H1 (cell line): ENCODE results near the gene CNKSR2. TPM values are rescaled to one million over a fixed set of nuclear protein-coding genes. Genes with fewer than 3 reads are reported as not detected.

Source experiments
- CTCF ChIA-PET: fragments of 300-600 bp; sonication (Branson Sonifier 250); formaldehyde crosslinking; loops from one replicate; lab custom pipeline; 2021; ENCODE audit not compliant: partially characterized antibody; lab: Charles Lee
- POLR2A ChIA-PET: fragments of 300-600 bp; sonication (Branson Sonifier 250); formaldehyde crosslinking; loops from one replicate; lab custom pipeline; 2021; ENCODE audit warnings: inconsistent platforms; ENCODE audit not compliant: partially characterized antibody; lab: Charles Lee
- DNase-seq, 2 experiments: peaks; one replicate each; pipeline versions ENCODE4 v3.0.0 to v3.0.0-alpha.2; 2010 to 2022; ENCODE audit warnings: low spot score in 2 of 2, low read depth in 1 of 2, mixed read lengths in 1 of 2
- FAIRE-seq: peaks from 2 replicates; lab custom pipeline; 2011; peaks lifted over from hg19 to GRCh38; lab: Jason Lieb, UNC
- H2AFZ ChIP-seq: 2 replicates; pipeline ENCODE4 v1.8.1; 2012; ENCODE audit warnings: low read length, inconsistent platforms
- H2AK5ac ChIP-seq: 2 replicates; pipeline ENCODE4 v1.6.1; 2013; ENCODE audit warnings: low read depth, low read length
- H2BK120ac ChIP-seq: replicated peaks from 2 replicates; pipeline ENCODE3; 2013; ENCODE audit warnings: low read depth, low read length, inconsistent platforms
- H2BK12ac ChIP-seq: 2 replicates; pipeline ENCODE4 v1.6.1; 2013; ENCODE audit warnings: low read depth, low read length
- H2BK15ac ChIP-seq: 2 replicates; pipeline ENCODE4 v1.6.1; 2013; ENCODE audit warnings: low read length
- H2BK20ac ChIP-seq: 2 replicates; pipeline ENCODE4 v1.6.1; 2013; ENCODE audit warnings: low read length
- H2BK5ac ChIP-seq: 2 replicates; pipeline ENCODE4 v1.6.1; 2013; ENCODE audit warnings: low read depth, low read length
- H3K14ac ChIP-seq: 2 replicates; pipeline ENCODE4 v1.6.1; 2013; ENCODE audit warnings: inconsistent platforms; ENCODE audit not compliant: insufficient read length
- H3K18ac ChIP-seq: 2 replicates; pipeline ENCODE4 v1.6.1; 2013; ENCODE audit warnings: low read length; ENCODE audit errors: extremely low read depth
- H3K23ac ChIP-seq: 2 replicates; pipeline ENCODE4 v1.6.1; 2013; ENCODE audit warnings: inconsistent platforms; ENCODE audit not compliant: insufficient read length
- H3K23me2 ChIP-seq: 2 replicates; pipeline ENCODE4 v1.6.1; 2013; ENCODE audit warnings: low read depth, low read length
- H3K27ac ChIP-seq: 2 replicates; pipeline ENCODE4 v1.6.1; 2011; ENCODE audit warnings: low read depth, low read length, inconsistent platforms
- H3K27me3 ChIP-seq, 4 experiments: replicated peaks in 1 of 4; 1 replicate in 1 of 4; 2 replicates in 3 of 4; pipeline versions ENCODE4 v1.6.1 to v1.8.1; 2011 to 2013; ENCODE audit warnings: low read length in 3 of 4, mild to moderate bottlenecking in 3 of 4, inconsistent platforms in 2 of 4, mixed read lengths in 2 of 4, moderate library complexity in 1 of 4; ENCODE audit not compliant: control insufficient read depth in 3 of 4, insufficient read depth in 3 of 4; ENCODE audit errors: extremely low read depth in 1 of 4
- H3K36me3 ChIP-seq, 4 experiments: 2 replicates each; pipeline versions ENCODE4 v1.6.1 to v1.8.1; 2011 to 2013; ENCODE audit warnings: mild to moderate bottlenecking in 4 of 4, low read length in 3 of 4, moderate library complexity in 2 of 4, control low read depth in 1 of 4, inconsistent platforms in 1 of 4; ENCODE audit not compliant: insufficient read depth in 4 of 4, control insufficient read depth in 2 of 4
- H3K4ac ChIP-seq: replicated peaks from 2 replicates; pipeline ENCODE3; 2013; ENCODE audit warnings: low read length, low read depth, mixed read lengths, inconsistent platforms; ENCODE audit not compliant: insufficient read length
- H3K4me1 ChIP-seq, 4 experiments: replicated peaks in 1 of 4; 1 replicate in 1 of 4; 2 replicates in 3 of 4; pipeline versions ENCODE4 v1.6.1 to v1.8.1; 2011 to 2013; ENCODE audit warnings: low read length in 3 of 4, inconsistent platforms in 2 of 4, mixed read lengths in 1 of 4; ENCODE audit not compliant: insufficient read depth in 4 of 4, control insufficient read depth in 3 of 4
- H3K4me2 ChIP-seq, 2 experiments: 2 replicates each; pipeline versions ENCODE4 v1.6.1 to v1.8.1; 2011 to 2013; ENCODE audit warnings: low read depth in 2 of 2, low read length in 2 of 2, control low read depth in 1 of 2, inconsistent platforms in 1 of 2, mild to moderate bottlenecking in 1 of 2; ENCODE audit not compliant: insufficient read depth in 1 of 2
- H3K4me3 ChIP-seq, 4 experiments: fragments of 200-600, 300-600 bp in 1 of 4; sonication (generic), shearing (Covaris generic), sonication (Bioruptor Twin) in 1 of 4; 2 replicates each; pipeline versions ENCODE4 v1.5.1 to v1.8.1; 2011 to 2016; ENCODE audit warnings: low read length in 4 of 4, low read depth in 3 of 4, control low read depth in 2 of 4, inconsistent platforms in 2 of 4, mild to moderate bottlenecking in 2 of 4, mixed read lengths in 1 of 4, moderate library complexity in 1 of 4; ENCODE audit not compliant: insufficient read depth in 2 of 4; ENCODE audit errors: extremely low read depth in 1 of 4
- H3K56ac ChIP-seq: replicated peaks from 2 replicates; pipeline ENCODE3; 2013; ENCODE audit warnings: low read depth, mild to moderate bottlenecking, mixed read lengths, low read length, inconsistent platforms; ENCODE audit not compliant: insufficient read length
- H3K79me1 ChIP-seq: 2 replicates; pipeline ENCODE4 v1.6.1; 2013; ENCODE audit warnings: low read depth, low read length, control low read depth
- H3K79me2 ChIP-seq, 2 experiments: 2 replicates each; pipeline versions ENCODE4 v1.6.1 to v1.8.1; 2012 to 2013; ENCODE audit warnings: low read length in 2 of 2, mild to moderate bottlenecking in 2 of 2, inconsistent platforms in 1 of 2; ENCODE audit not compliant: insufficient read depth in 2 of 2, control insufficient read depth in 1 of 2
- H3K9ac ChIP-seq, 4 experiments: replicated peaks in 1 of 4; 1 replicate in 1 of 4; 2 replicates in 3 of 4; pipeline versions ENCODE4 v1.6.1 to v1.8.1; 2011 to 2013; ENCODE audit warnings: low read depth in 3 of 4, low read length in 3 of 4, control low read depth in 2 of 4, mild to moderate bottlenecking in 2 of 4, moderate library complexity in 2 of 4, inconsistent platforms in 1 of 4; ENCODE audit errors: extremely low read depth in 1 of 4
- H3K9me3 ChIP-seq, 2 experiments: 2 replicates each; pipeline versions ENCODE4 v1.6.1 to v1.8.1; 2012 to 2013; ENCODE audit warnings: mild to moderate bottlenecking in 2 of 2, moderate library complexity in 2 of 2, control low read depth in 1 of 2, inconsistent platforms in 1 of 2, low read depth in 1 of 2, low read length in 1 of 2, mixed read lengths in 1 of 2; ENCODE audit not compliant: insufficient read depth in 2 of 2
- H4K20me1 ChIP-seq, 2 experiments: replicated peaks in 1 of 2; 2 replicates each; pipeline versions ENCODE3 to v1.8.1; 2011 to 2013; ENCODE audit warnings: inconsistent platforms in 2 of 2, low read length in 2 of 2, mild to moderate bottlenecking in 1 of 2; ENCODE audit not compliant: insufficient read depth in 2 of 2, control insufficient read depth in 1 of 2
- H4K5ac ChIP-seq: 2 replicates; pipeline ENCODE4 v1.6.1; 2013; ENCODE audit warnings: low read length, low read depth, mixed read lengths, inconsistent platforms; ENCODE audit not compliant: insufficient read length
- H4K8ac ChIP-seq: 2 replicates; pipeline ENCODE4 v1.8.0; 2013; ENCODE audit warnings: mild to moderate bottlenecking, moderate library complexity, low read length, inconsistent platforms; ENCODE audit not compliant: insufficient read depth; ENCODE audit errors: extremely low read depth
- H4K91ac ChIP-seq: replicated peaks from 2 replicates; pipeline ENCODE3; 2013; ENCODE audit warnings: low read length, mixed read lengths, inconsistent platforms; ENCODE audit not compliant: insufficient read length
- CTCF ChIP-seq, 3 experiments: IDR thresholded peaks; 1 replicate in 2 of 3; 2 replicates in 1 of 3; pipeline versions ENCODE4 v1.5.1 to v1.6.1; 2011; ENCODE audit warnings: low read length in 3 of 3, mild to moderate bottlenecking in 3 of 3, inconsistent platforms in 2 of 3, low read depth in 1 of 3, moderate library complexity in 1 of 3; ENCODE audit not compliant: insufficient read depth in 1 of 3; ENCODE audit errors: control extremely low read depth in 1 of 3
- JUN ChIP-seq: IDR thresholded peaks from 2 replicates; pipeline ENCODE4 v1.6.1; 2011; ENCODE audit warnings: low read depth, mild to moderate bottlenecking, improper control_type of control experiment, low read length
- WGBS, 2 experiments: shearing (Covaris generic) in 1 of 2; methylation state at CpG; one replicate each; pipeline versions ENCODE4 v1.1.6 to v1.1.7; 2013 to 2015; ENCODE audit warnings: low lambda C conversion rate in 2 of 2, mixed read lengths in 2 of 2, inconsistent platforms in 1 of 2, low coverage in 1 of 2, missing lambda C conversion rate in 1 of 2; ENCODE audit not compliant: insufficient replicate concordance in 2 of 2, insufficient coverage in 1 of 2, insufficient read length in 1 of 2; ENCODE audit errors: extremely low coverage in 1 of 2, missing lambda C conversion rate in 1 of 2; 5-methylcytosine and 5-hydroxymethylcytosine counted together
- polyA plus RNA-seq, 7 experiments: library from polyadenylated mRNA; depleted of rRNA in 3 of 7; stranded (reverse) in 5 of 7; unstranded in 2 of 7; fragments of >200 nt in 5 of 7; fragments of 200-250 nt in 2 of 7; gene quantifications; 1 replicate in 5 of 7; 2 replicates in 1 of 7; 4 replicates in 1 of 7; pipeline versions ENCODE4 v1.2.1 to v1.2.3, GENCODE V29; 2011 to 2013; ENCODE audit warnings: missing spikeins in 2 of 7, mixed read lengths in 2 of 7
- total RNA-seq: library from RNA; stranded (reverse); fragmentation: NEBNext Ultra II Directional; extraction: Animal tissue kit (Norgen Biotek cat#: 25700); gene quantifications from 2 replicates; pipeline ENCODE4 v1.2.1, GENCODE V29; 2021

The CNKSR2 gene
- total and polyA plus RNA-seq, 2 of the 8 experiments (the other 6 are each of a cell fraction or from before 2014, with no cell fraction given) = 5.5 to 16.3 TPM

- no peak overlapping the region for H4K91ac ChIP-seq
These were observed 10.0 kb downstream of the CNKSR2 start for GRCh38 chrX:21384178-21384577.

More at GRCh38 chrX:21384178-21384577, 10.0 kb downstream of the CNKSR2 start:
- Histone ChIP-seq H3K79me1 (no peaks in the 10 kb centered on the region), H3K79me2 (peaks cover 0 to 79% of the 10 kb centered on the region in 2 experiments; a peak in 2 of 4 replicates), H3K9me3 (no peaks in the 10 kb centered on the region), H3K36me3 (no peaks in the 10 kb centered on the region), H4K8ac (no peak overlapping the region), H3K4me2 (no peak overlapping the region), H3K23me2 (no peaks in the 10 kb centered on the region), H3K4me3 (no peak overlapping the region), H3K27me3 (no peaks in the 10 kb centered on the region), H4K5ac (no peak overlapping the region), H2BK5ac (no peak overlapping the region), H4K20me1 (no peaks in the 10 kb centered on the region), H2AFZ (no peak overlapping the region), H3K18ac (no peak overlapping the region), H2BK20ac (no peak overlapping the region), H3K14ac (no peak overlapping the region), H3K9ac (no peak overlapping the region), H2BK15ac (no peak overlapping the region), H2BK12ac (no peak overlapping the region), H3K4ac (no peak overlapping the region), H3K27ac (no peak overlapping the region), H2BK120ac (no peak overlapping the region), H3K4me1 (peaks cover 0 to 5% (median 0%) of the 10 kb centered on the region in 4 experiments; a peak in 1 of 7 replicates), H3K56ac (no peak overlapping the region), H2AK5ac (no peak overlapping the region), H3K23ac (no peak overlapping the region)
- no peak for FAIRE-seq
- ChIA-PET CTCF (interaction anchor here (1.5 kb wide), 1 partner anchor 10 kb away, joined by 3 read pairs; the partner anchor contains the start of gene CNKSR2), POLR2A (no interaction called here)
- no peak for DNase-seq
- TF ChIP-seq JUN (no peak), CTCF (IDR thresholded peaks at IDR 0.05; ENCODE audit: control extremely low read depth in 1 of 3, insufficient read depth in 1 of 3, low read depth in 1 of 3, low read length in 3 of 3) (no peak)
- 78% methylated on average over 1 of the region's 1 CpG; no CpG with 5 or more reads in 1 of the 2 experiments for WGBS, 2 experiments
